Measurements from ENCODE around the gene JPH3. TPM values are rescaled to one million over a fixed set of nuclear protein-coding genes. Genes with fewer than 3 reads are reported as not detected.

Gene JPH3
- total and polyA plus RNA-seq, 10 of the 15 experiments (the other 5 are each of a cell fraction or from before 2014, with no cell fraction given) = 0.05 TPM; not detected in 9

DNA sequence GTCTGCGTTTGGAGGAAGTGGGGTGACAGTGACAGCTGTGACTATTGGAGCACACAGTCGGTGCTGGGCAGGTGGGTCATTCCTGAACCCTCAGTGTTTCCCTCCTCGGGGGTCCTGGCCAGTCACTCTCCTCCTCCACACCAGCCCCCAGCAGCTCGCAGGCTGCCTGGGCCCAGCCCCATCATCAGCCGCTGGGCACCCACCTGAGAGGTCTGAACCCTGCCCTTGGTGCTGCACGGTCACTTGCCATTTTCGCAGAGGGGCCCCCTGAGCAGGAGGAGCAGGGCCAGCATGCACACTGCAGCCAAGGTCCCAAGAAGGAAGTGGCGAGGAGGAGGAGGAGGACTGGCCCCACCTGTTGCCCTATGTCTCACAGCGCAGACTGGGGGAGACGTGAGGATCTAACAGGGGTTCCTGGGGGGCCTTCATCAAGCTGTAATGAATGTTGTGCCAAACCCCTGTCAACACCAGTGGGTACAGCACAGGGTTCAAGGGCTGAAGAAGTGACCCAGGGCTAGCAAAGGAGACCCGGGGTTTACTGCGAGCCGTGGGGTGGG lies 23.0 kb downstream of the JPH3 start (continued):
- TF ChIP-seq, protein P1, sequence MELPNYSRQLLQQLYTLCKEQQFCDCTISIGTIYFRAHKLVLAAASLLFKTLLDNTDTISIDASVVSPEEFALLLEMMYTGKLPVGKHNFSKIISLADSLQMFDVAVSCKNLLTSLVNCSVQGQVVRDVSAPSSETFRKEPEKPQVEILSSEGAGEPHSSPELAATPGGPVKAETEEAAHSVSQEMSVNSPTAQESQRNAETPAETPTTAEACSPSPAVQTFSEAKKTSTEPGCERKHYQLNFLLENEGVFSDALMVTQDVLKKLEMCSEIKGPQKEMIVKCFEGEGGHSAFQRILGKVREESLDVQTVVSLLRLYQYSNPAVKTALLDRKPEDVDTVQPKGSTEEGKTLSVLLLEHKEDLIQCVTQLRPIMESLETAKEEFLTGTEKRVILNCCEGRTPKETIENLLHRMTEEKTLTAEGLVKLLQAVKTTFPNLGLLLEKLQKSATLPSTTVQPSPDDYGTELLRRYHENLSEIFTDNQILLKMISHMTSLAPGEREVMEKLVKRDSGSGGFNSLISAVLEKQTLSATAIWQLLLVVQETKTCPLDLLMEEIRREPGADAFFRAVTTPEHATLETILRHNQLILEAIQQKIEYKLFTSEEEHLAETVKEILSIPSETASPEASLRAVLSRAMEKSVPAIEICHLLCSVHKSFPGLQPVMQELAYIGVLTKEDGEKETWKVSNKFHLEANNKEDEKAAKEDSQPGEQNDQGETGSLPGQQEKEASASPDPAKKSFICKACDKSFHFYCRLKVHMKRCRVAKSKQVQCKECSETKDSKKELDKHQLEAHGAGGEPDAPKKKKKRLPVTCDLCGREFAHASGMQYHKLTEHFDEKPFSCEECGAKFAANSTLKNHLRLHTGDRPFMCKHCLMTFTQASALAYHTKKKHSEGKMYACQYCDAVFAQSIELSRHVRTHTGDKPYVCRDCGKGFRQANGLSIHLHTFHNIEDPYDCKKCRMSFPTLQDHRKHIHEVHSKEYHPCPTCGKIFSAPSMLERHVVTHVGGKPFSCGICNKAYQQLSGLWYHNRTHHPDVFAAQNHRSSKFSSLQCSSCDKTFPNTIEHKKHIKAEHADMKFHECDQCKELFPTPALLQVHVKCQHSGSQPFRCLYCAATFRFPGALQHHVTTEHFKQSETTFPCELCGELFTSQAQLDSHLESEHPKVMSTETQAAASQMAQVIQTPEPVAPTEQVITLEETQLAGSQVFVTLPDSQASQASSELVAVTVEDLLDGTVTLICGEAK (IDR thresholded peaks at IDR 0.05; ENCODE audit: borderline replicate concordance) = no peak
- TF ChIP-seq NFIC (IDR thresholded peaks at IDR 0.05; ENCODE audit: low read depth, low read length) (no peak), ZZZ3 (IDR thresholded peaks at IDR 0.05; ENCODE audit: control insufficient read depth, insufficient read length, low read depth) (no peak), ASH2L (IDR thresholded peaks at IDR 0.05; ENCODE audit: borderline replicate concordance, low read depth) (no peak), CHD4 (IDR thresholded peaks at IDR 0.05) (no peak), HCFC1 (IDR thresholded peaks at IDR 0.05; ENCODE audit: low read length) (no peak), SIX5 (IDR thresholded peaks at IDR 0.05; ENCODE audit: low read depth, low read length, severe bottlenecking) (no peak)

DNA sequence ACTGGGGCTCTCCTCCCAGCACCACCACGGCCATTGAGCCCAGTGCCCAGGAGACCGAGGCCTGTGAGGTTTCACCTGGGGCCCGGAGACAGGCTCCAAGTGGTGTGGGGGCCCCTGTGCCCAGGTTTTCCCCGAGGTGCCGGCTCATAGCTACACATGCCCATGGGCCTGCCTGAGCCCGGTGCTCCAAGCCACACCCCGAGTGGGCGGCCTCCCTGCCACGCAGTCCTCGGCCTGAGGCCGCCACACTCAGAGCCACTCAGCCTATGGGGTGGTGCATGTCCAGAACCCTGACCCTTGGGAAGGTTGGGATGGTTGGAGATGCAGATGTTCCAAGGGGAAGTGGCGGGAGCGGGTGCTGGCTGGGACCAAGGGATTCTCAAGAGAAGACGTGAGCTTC lies 24.1 kb downstream of the JPH3 start:
- SMC1A ChIA-PET (ENCODE audit: uncharacterized antibody, unreplicated experiment) = no interaction called here
- H3K79me2 ChIP-seq (ENCODE audit: control insufficient read depth, insufficient read depth, low read length) = no peaks in the 10 kb centered on the region
- FAIRE-seq (no peak), ATAC-seq (no peak), DNase-seq (ENCODE audit: low read depth, low spot score) (no peak)
- H3K4me3 ChIP-seq = no peak overlapping the region
- H2AFZ ChIP-seq (ENCODE audit: control insufficient read depth, low read depth, low read length) = no peak overlapping the region
- no peaks in the 10 kb centered on the region for H3K27me3 ChIP-seq (replicated peaks in 1 of 2; ENCODE audit: control insufficient read depth in 2 of 2, insufficient read depth in 2 of 2, low read length in 1 of 2)
- H4K20me1 ChIP-seq (ENCODE audit: control insufficient read depth, insufficient read depth) = no peaks in the 10 kb centered on the region
- RAD21 ChIA-PET (ENCODE audit: unreplicated experiment) = no interaction called here
- CTCF ChIA-PET = no interaction called here
- no peak overlapping the region for H3K27ac ChIP-seq (ENCODE audit: control insufficient read depth, insufficient read depth)
- no peak overlapping the region for H3K9ac ChIP-seq (ENCODE audit: control insufficient read depth, insufficient read depth, low read length)
- H3K9me3 ChIP-seq (replicated peaks; ENCODE audit: control insufficient read depth, insufficient read depth, low read length) = no peaks in the 10 kb centered on the region
- no peaks in the 10 kb centered on the region for H3K36me3 ChIP-seq (ENCODE audit: control insufficient read depth in 2 of 2, insufficient read depth in 2 of 2, low read length in 1 of 2)
- 37% methylated on average over 14 of the region's 14 CpGs for WGBS (ENCODE audit: insufficient coverage, insufficient replicate concordance, low lambda C conversion rate, missing lambda C conversion rate)
- H3K4me1 ChIP-seq (ENCODE audit: control insufficient read depth, insufficient read depth, low read length) = no peaks in the 10 kb centered on the region
- intact Hi-C loops (cut with micrococcal nuclease; ENCODE audit: unreplicated experiment) = no loop called here
- in situ Hi-C loops (cut with MboI) = no loop called here
- H3K4me2 ChIP-seq (ENCODE audit: control insufficient read depth, insufficient read depth) = no peak overlapping the region
- POLR2A ChIA-PET = no interaction called here
- BruUV-seq (replicated peaks) = no TSS peak
- TF ChIP-seq KAT2A (conservative IDR thresholded peaks at IDR 0.05; ENCODE audit: control insufficient read depth, low read depth, low read length) (no peak), HDGF (IDR thresholded peaks at IDR 0.05) (no peak), NBN (IDR thresholded peaks at IDR 0.05) (no peak), MYB (IDR thresholded peaks at IDR 0.05; ENCODE audit: borderline replicate concordance, low read depth, low read length) (no peak), ZNF207 (IDR thresholded peaks at IDR 0.05; ENCODE audit: borderline replicate concordance) (no peak), SUZ12 (IDR thresholded peaks at IDR 0.05; ENCODE audit: unreplicated experiment) (no peak), BHLHE40 (IDR thresholded peaks at IDR 0.05; ENCODE audit: borderline replicate concordance in 1 of 2, low read depth in 2 of 2, low read length in 1 of 2) (no peak), FOS (IDR thresholded peaks at IDR 0.05; ENCODE audit: borderline replicate concordance, extremely low read depth, insufficient read length) (no peak)
- TF ChIP-seq, protein P2, sequence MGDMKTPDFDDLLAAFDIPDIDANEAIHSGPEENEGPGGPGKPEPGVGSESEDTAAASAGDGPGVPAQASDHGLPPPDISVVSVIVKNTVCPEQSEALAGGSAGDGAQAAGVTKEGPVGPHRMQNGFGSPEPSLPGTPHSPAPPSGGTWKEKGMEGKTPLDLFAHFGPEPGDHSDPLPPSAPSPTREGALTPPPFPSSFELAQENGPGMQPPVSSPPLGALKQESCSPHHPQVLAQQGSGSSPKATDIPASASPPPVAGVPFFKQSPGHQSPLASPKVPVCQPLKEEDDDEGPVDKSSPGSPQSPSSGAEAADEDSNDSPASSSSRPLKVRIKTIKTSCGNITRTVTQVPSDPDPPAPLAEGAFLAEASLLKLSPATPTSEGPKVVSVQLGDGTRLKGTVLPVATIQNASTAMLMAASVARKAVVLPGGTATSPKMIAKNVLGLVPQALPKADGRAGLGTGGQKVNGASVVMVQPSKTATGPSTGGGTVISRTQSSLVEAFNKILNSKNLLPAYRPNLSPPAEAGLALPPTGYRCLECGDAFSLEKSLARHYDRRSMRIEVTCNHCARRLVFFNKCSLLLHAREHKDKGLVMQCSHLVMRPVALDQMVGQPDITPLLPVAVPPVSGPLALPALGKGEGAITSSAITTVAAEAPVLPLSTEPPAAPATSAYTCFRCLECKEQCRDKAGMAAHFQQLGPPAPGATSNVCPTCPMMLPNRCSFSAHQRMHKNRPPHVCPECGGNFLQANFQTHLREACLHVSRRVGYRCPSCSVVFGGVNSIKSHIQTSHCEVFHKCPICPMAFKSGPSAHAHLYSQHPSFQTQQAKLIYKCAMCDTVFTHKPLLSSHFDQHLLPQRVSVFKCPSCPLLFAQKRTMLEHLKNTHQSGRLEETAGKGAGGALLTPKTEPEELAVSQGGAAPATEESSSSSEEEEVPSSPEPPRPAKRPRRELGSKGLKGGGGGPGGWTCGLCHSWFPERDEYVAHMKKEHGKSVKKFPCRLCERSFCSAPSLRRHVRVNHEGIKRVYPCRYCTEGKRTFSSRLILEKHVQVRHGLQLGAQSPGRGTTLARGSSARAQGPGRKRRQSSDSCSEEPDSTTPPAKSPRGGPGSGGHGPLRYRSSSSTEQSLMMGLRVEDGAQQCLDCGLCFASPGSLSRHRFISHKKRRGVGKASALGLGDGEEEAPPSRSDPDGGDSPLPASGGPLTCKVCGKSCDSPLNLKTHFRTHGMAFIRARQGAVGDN (IDR thresholded peaks at IDR 0.05) = no peak

Data from GM12878 (cell line).